ENCODE results near the gene NCBP1.

GRCh38 chr9:97675655-97676054 lies 42.0 kb downstream of the NCBP1 start:
- TF ChIP-seq, protein P1, sequence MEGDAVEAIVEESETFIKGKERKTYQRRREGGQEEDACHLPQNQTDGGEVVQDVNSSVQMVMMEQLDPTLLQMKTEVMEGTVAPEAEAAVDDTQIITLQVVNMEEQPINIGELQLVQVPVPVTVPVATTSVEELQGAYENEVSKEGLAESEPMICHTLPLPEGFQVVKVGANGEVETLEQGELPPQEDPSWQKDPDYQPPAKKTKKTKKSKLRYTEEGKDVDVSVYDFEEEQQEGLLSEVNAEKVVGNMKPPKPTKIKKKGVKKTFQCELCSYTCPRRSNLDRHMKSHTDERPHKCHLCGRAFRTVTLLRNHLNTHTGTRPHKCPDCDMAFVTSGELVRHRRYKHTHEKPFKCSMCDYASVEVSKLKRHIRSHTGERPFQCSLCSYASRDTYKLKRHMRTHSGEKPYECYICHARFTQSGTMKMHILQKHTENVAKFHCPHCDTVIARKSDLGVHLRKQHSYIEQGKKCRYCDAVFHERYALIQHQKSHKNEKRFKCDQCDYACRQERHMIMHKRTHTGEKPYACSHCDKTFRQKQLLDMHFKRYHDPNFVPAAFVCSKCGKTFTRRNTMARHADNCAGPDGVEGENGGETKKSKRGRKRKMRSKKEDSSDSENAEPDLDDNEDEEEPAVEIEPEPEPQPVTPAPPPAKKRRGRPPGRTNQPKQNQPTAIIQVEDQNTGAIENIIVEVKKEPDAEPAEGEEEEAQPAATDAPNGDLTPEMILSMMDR (IDR thresholded peaks at IDR 0.05; ENCODE audit: insufficient read depth, low read length), result no peak
- TF ChIP-seq POLR2AphosphoS5 (IDR thresholded peaks at IDR 0.05; ENCODE audit: low read depth), result no peak
- TF ChIP-seq, protein P2, sequence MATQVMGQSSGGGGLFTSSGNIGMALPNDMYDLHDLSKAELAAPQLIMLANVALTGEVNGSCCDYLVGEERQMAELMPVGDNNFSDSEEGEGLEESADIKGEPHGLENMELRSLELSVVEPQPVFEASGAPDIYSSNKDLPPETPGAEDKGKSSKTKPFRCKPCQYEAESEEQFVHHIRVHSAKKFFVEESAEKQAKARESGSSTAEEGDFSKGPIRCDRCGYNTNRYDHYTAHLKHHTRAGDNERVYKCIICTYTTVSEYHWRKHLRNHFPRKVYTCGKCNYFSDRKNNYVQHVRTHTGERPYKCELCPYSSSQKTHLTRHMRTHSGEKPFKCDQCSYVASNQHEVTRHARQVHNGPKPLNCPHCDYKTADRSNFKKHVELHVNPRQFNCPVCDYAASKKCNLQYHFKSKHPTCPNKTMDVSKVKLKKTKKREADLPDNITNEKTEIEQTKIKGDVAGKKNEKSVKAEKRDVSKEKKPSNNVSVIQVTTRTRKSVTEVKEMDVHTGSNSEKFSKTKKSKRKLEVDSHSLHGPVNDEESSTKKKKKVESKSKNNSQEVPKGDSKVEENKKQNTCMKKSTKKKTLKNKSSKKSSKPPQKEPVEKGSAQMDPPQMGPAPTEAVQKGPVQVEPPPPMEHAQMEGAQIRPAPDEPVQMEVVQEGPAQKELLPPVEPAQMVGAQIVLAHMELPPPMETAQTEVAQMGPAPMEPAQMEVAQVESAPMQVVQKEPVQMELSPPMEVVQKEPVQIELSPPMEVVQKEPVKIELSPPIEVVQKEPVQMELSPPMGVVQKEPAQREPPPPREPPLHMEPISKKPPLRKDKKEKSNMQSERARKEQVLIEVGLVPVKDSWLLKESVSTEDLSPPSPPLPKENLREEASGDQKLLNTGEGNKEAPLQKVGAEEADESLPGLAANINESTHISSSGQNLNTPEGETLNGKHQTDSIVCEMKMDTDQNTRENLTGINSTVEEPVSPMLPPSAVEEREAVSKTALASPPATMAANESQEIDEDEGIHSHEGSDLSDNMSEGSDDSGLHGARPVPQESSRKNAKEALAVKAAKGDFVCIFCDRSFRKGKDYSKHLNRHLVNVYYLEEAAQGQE (IDR thresholded peaks at IDR 0.05; ENCODE audit: insufficient replicate concordance, low read depth), result no peak
